Neural cell (in vitro differentiated cells): ENCODE measurements around the gene KRTAP10-5. TPM values are rescaled to one million over a fixed set of nuclear protein-coding genes. Genes with fewer than 3 reads are reported as not detected.
"Not testable (repeated sequence)": the region's sequence is repeated elsewhere in the genome, so short reads cannot be mapped to it uniquely, and the experiment has no call there.

Experiments used
- H2AFZ ChIP-seq: fragments of 200-600, 300-800 bp; sonication (generic), shearing (Covaris generic); 2 replicates; pipeline ENCODE4 v1.6.0; 2014; ENCODE audit warnings: low read depth, mild to moderate bottlenecking, antibody characterized with exemption, low read length, moderate library complexity
- H3F3A ChIP-seq: fragments of 200-600 bp; shearing (Covaris generic); 2 replicates; pipeline ENCODE4 v1.6.1; 2016; ENCODE audit warnings: mild to moderate bottlenecking, moderate library complexity, mixed read lengths, antibody characterized with exemption, low read length; ENCODE audit not compliant: insufficient read depth, poor library complexity, severe bottlenecking
- H3K27ac ChIP-seq: fragments of 200-600, 300-800 bp; sonication (generic), shearing (Covaris generic); 2 replicates; pipeline ENCODE4 v1.5.1; 2014; ENCODE audit warnings: mild to moderate bottlenecking, low read length, moderate library complexity
- H3K27me3 ChIP-seq: fragments of 300-800, 200-600 bp; sonication (generic), shearing (Covaris generic); 2 replicates; pipeline ENCODE4 v1.6.0; 2014; ENCODE audit warnings: mild to moderate bottlenecking, low read depth, low read length, moderate library complexity; ENCODE audit not compliant: insufficient read depth
- H3K36me3 ChIP-seq: fragments of 300-800, 200-600 bp; sonication (generic), shearing (Covaris generic); 2 replicates; pipeline ENCODE4 v1.5.1; 2014; ENCODE audit warnings: mild to moderate bottlenecking, antibody characterized with exemption, low read length, moderate library complexity; ENCODE audit not compliant: insufficient read depth
- H3K4me2 ChIP-seq: fragments of 300-800, 200-600 bp; sonication (generic), shearing (Covaris generic); 2 replicates; pipeline ENCODE4 v1.6.0; 2014; ENCODE audit warnings: mild to moderate bottlenecking, low read length
- H3K4me3 ChIP-seq: fragments of 300-800, 200-600 bp; sonication (generic), shearing (Covaris generic); 2 replicates; pipeline ENCODE4 v1.5.1; 2014; ENCODE audit warnings: mild to moderate bottlenecking, low read length, moderate library complexity
- H3K79me2 ChIP-seq: fragments of 200-600 bp; shearing (Covaris generic); replicated peaks from 2 replicates; pipeline ENCODE4 v1.6.0; 2014; ENCODE audit warnings: mild to moderate bottlenecking, low read length, moderate library complexity; ENCODE audit not compliant: insufficient read depth
- H3K9ac ChIP-seq: fragments of 300-800, 200-600 bp; sonication (generic), shearing (Covaris generic); 2 replicates; pipeline ENCODE4 v1.6.1; 2016; ENCODE audit warnings: mild to moderate bottlenecking, low read length, mixed read lengths
- H3K9me2 ChIP-seq: fragments of 200-600 bp; shearing (Covaris generic); 2 replicates; pipeline ENCODE4 v1.6.1; 2016; ENCODE audit warnings: mild to moderate bottlenecking, low read length, mixed read lengths; ENCODE audit not compliant: insufficient read depth
- H3K9me3 ChIP-seq: fragments of 200-600, 300-800 bp; sonication (generic), shearing (Covaris generic); 2 replicates; pipeline ENCODE4 v1.6.1; 2016; ENCODE audit warnings: mild to moderate bottlenecking, mixed run types, low read length, moderate library complexity, mixed read lengths
- H4K20me1 ChIP-seq: fragments of 200-600 bp; shearing (Covaris generic); 2 replicates; pipeline ENCODE4 v1.6.1; 2016; ENCODE audit warnings: mild to moderate bottlenecking, mixed run types; ENCODE audit not compliant: insufficient read depth
- EP300 ChIP-seq: fragments of 450-650 bp; conservative IDR thresholded peaks from 2 replicates; pipeline ENCODE4 v1.6.1; 2014; ENCODE audit warnings: antibody characterized with exemption, mild to moderate bottlenecking, moderate library complexity; ENCODE audit not compliant: poor library complexity, severe bottlenecking
- MXI1 ChIP-seq: fragments of 450-650 bp; conservative IDR thresholded peaks from 2 replicates; pipeline ENCODE4 v1.6.1; 2014; ENCODE audit warnings: antibody characterized with exemption, mild to moderate bottlenecking; ENCODE audit not compliant: poor library complexity, severe bottlenecking
- POLR2AphosphoS5 ChIP-seq: IDR thresholded peaks from 2 replicates; pipeline ENCODE4 v1.6.1; 2012
- RAD21 ChIP-seq: fragments of 450-650 bp; conservative IDR thresholded peaks from 2 replicates; pipeline ENCODE4 v1.6.1; 2014; ENCODE audit warnings: antibody characterized with exemption, mild to moderate bottlenecking, moderate library complexity
- SMC3 ChIP-seq: fragments of 450-650 bp; conservative IDR thresholded peaks from 2 replicates; pipeline ENCODE4 v1.6.1; 2014; ENCODE audit warnings: antibody characterized with exemption, mild to moderate bottlenecking, moderate library complexity; ENCODE audit not compliant: poor library complexity
- TAF1 ChIP-seq: IDR thresholded peaks from 2 replicates; pipeline ENCODE4 v1.6.1; 2012; ENCODE audit warnings: low read depth
- polyA plus RNA-seq: library from polyadenylated mRNA; depleted of rRNA; stranded (reverse); fragments of >200 nt; gene quantifications from 2 replicates; pipeline ENCODE4 v1.2.3, GENCODE V29; 2014
- TF ChIP-seq, protein P1 (sequence below): IDR thresholded peaks from 2 replicates; pipeline ENCODE4 v1.6.1; 2012; ENCODE audit warnings: borderline replicate concordance
- TF ChIP-seq, protein P2 (sequence below): fragments of 450-650 bp; IDR thresholded peaks from 2 replicates; pipeline ENCODE4 v1.5.1; 2014; ENCODE audit warnings: antibody characterized with exemption, mild to moderate bottlenecking, moderate library complexity; ENCODE audit not compliant: poor library complexity, severe bottlenecking

The KRTAP10-5 gene
- polyA plus RNA-seq, 1 donor from 2014 or later: not detected

DNA sequence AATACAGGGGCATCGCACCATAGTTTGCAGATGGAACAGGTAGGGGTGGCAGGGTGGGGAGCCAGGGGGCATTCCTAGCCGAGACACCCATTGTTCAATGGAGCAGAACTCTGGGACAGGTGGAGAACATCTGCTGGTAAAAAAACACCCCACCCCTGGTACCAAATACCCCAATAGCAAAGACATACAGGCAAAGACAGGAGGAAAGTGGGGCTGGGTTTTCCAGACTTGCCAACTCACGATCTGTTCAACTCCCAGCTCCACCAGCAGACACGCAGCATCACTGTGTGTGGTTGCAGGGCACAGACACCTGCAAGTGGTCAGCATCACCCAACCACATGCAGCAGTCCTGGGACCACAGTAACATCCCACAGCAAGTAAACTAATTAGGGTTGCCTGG is 31.1 kb upstream of the KRTAP10-5 start:
- H3K9me2 ChIP-seq: no peaks in the 10 kb centered on the region
- no peaks in the 10 kb centered on the region for H3K79me2 ChIP-seq
- H3K4me2 ChIP-seq: no peak overlapping the region
- no peaks in the 10 kb centered on the region for H3K27me3 ChIP-seq
- H4K20me1 ChIP-seq: no peaks in the 10 kb centered on the region
- no peak overlapping the region for H3K9ac ChIP-seq
- no peaks in the 10 kb centered on the region for H3K9me3 ChIP-seq
- H3K4me3 ChIP-seq: no peak overlapping the region
- no peak overlapping the region for H2AFZ ChIP-seq
- H3F3A ChIP-seq: no peaks in the 10 kb centered on the region
- no peaks in the 10 kb centered on the region for H3K36me3 ChIP-seq
- H3K27ac ChIP-seq: no peak overlapping the region
- TF ChIP-seq TAF1 (no peak), POLR2AphosphoS5 (no peak), SMC3 (no peak), EP300 (no peak), RAD21 (no peak), MXI1 (no peak)
- TF ChIP-seq, protein P1, sequence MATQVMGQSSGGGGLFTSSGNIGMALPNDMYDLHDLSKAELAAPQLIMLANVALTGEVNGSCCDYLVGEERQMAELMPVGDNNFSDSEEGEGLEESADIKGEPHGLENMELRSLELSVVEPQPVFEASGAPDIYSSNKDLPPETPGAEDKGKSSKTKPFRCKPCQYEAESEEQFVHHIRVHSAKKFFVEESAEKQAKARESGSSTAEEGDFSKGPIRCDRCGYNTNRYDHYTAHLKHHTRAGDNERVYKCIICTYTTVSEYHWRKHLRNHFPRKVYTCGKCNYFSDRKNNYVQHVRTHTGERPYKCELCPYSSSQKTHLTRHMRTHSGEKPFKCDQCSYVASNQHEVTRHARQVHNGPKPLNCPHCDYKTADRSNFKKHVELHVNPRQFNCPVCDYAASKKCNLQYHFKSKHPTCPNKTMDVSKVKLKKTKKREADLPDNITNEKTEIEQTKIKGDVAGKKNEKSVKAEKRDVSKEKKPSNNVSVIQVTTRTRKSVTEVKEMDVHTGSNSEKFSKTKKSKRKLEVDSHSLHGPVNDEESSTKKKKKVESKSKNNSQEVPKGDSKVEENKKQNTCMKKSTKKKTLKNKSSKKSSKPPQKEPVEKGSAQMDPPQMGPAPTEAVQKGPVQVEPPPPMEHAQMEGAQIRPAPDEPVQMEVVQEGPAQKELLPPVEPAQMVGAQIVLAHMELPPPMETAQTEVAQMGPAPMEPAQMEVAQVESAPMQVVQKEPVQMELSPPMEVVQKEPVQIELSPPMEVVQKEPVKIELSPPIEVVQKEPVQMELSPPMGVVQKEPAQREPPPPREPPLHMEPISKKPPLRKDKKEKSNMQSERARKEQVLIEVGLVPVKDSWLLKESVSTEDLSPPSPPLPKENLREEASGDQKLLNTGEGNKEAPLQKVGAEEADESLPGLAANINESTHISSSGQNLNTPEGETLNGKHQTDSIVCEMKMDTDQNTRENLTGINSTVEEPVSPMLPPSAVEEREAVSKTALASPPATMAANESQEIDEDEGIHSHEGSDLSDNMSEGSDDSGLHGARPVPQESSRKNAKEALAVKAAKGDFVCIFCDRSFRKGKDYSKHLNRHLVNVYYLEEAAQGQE: no peak
- TF ChIP-seq, protein P2, sequence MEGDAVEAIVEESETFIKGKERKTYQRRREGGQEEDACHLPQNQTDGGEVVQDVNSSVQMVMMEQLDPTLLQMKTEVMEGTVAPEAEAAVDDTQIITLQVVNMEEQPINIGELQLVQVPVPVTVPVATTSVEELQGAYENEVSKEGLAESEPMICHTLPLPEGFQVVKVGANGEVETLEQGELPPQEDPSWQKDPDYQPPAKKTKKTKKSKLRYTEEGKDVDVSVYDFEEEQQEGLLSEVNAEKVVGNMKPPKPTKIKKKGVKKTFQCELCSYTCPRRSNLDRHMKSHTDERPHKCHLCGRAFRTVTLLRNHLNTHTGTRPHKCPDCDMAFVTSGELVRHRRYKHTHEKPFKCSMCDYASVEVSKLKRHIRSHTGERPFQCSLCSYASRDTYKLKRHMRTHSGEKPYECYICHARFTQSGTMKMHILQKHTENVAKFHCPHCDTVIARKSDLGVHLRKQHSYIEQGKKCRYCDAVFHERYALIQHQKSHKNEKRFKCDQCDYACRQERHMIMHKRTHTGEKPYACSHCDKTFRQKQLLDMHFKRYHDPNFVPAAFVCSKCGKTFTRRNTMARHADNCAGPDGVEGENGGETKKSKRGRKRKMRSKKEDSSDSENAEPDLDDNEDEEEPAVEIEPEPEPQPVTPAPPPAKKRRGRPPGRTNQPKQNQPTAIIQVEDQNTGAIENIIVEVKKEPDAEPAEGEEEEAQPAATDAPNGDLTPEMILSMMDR: no peak

DNA sequence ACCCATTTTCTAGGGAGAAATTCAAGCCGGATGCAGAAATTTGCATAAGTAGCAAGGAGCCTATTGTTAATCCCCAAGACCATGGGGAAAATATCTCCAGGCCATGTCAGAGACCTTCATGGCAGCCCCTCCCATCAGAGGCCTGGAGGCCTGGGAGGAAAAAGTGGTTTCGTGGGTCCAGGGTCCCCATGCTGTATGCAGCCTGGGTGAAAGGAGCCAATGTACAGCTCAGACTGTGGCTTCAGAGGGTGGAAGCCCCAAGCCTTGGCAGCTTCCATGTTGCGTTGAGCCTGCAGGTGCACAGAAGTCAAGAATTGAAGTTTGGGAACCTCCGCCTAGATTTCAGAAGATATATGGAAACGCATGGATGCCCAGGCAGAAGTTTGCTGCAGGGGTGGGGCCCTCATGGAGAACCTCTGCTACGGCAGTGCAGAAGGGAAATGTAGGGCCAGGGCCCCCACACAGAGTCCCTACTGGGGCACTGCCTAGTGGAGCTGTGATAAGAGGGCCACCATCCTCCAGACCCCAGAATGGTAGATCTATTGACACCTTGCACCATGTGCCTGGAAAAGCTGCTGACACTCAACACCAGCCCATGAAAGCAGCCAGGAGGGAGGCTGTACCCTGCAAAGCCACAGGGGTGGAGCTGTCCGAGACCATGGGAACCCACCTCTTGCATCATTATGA is 29.9 kb upstream of the KRTAP10-5 start:
- not testable (repeated sequence) for H3K4me2 ChIP-seq, H4K20me1 ChIP-seq, H3K36me3 ChIP-seq, H3K9me3 ChIP-seq, H3K27ac ChIP-seq, H3K4me3 ChIP-seq, H2AFZ ChIP-seq, H3K27me3 ChIP-seq, H3F3A ChIP-seq, H3K9me2 ChIP-seq, H3K9ac ChIP-seq, H3K79me2 ChIP-seq

DNA sequence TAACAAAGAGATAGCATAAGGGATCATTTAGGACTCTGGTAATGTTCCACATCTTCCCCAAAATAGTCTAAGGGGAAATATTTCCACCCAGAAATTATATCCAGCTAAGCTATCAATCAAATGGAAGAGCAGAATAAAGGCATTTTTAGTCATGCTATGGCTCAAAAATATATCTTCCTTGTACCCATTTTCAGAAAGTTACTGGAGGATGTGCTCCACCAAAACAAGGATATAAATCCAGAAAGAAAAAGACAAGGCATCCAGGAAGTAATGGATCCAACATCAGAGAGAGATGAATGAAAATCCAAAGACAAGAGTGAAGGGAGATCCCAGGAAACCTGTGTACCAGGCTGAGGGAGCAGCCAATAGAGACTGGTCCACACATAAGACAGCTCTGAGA is 28.8 kb upstream of the KRTAP10-5 start:
- TF ChIP-seq TAF1: no peak
- TF ChIP-seq EP300: no peak
- TF ChIP-seq MXI1: no peak
- Histone ChIP-seq H3K36me3 (no peaks in the 10 kb centered on the region), H3F3A (no peaks in the 10 kb centered on the region)

More for the DNA sequence above, 28.8 kb upstream of the KRTAP10-5 start:
- Histone ChIP-seq H3K9me3 (no peaks in the 10 kb centered on the region), H3K4me3 (no peak overlapping the region), H3K79me2 (no peaks in the 10 kb centered on the region), H4K20me1 (no peaks in the 10 kb centered on the region), H3K9me2 (no peaks in the 10 kb centered on the region), H3K4me2 (no peak overlapping the region), H3K27ac (no peak overlapping the region), H3K9ac (no peak overlapping the region), H3K27me3 (no peaks in the 10 kb centered on the region), H2AFZ (no peak overlapping the region)
